BE2C (cell line): ENCODE measurements around the gene TEDDM1.

Experiments
- DNase-seq: peaks from one replicate; pipeline ENCODE4 v3.0.0-alpha.2; 2020
- H3K27me3 ChIP-seq: fragments of 250-450 bp; sonication (Bioruptor Pico); 2 replicates; pipeline ENCODE4 v1.5.1; 2020; ENCODE audit warnings: mild to moderate bottlenecking
- H3K36me3 ChIP-seq: fragments of 250-450 bp; sonication (Bioruptor Pico); 2 replicates; pipeline ENCODE4 v1.5.1; 2020; ENCODE audit warnings: mild to moderate bottlenecking
- H3K4me1 ChIP-seq: fragments of 250-450 bp; sonication (Bioruptor Pico); 2 replicates; pipeline ENCODE4 v1.5.1; 2020
- H3K4me3 ChIP-seq: 2 replicates; pipeline ENCODE4 v1.5.1; 2011; ENCODE audit warnings: low read depth, low read length
- H3K9me3 ChIP-seq: fragments of 250-450 bp; sonication (Bioruptor Pico); 2 replicates; pipeline ENCODE4 v1.5.1; 2020
- TF ChIP-seq, protein P1 (sequence below): IDR thresholded peaks from 2 replicates; pipeline ENCODE4 v1.5.1; 2012; ENCODE audit warnings: mild to moderate bottlenecking, low read depth, low read length

TEDDM1 gene

DNA sequence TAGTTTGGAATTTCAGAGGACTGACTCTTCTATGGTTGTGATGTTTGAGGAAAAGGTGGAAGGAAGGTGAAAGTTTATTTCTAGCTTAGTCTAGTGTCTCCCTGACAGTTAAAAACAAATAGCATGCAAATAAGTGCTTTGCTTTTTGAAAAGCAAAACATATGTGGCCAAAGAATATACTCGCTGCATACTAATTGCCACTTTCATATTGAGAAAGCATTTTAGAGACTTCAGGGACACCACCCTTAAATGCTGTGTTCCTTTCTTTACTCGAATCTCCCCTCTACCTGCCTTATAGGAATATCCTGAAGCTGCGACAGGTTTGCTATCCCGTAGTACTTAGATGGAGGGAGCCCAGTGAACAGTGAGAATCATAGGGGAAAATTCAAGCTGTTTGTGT lies 32.1 kb downstream of the TEDDM1 start:
- Histone ChIP-seq H3K27me3 (peaks cover 4% of the 10 kb centered on the region), H3K9me3 (no peaks in the 10 kb centered on the region), H3K36me3 (no peaks in the 10 kb centered on the region), H3K4me3 (no peak overlapping the region), H3K4me1 (no peaks in the 10 kb centered on the region)
- TF ChIP-seq, protein P1, sequence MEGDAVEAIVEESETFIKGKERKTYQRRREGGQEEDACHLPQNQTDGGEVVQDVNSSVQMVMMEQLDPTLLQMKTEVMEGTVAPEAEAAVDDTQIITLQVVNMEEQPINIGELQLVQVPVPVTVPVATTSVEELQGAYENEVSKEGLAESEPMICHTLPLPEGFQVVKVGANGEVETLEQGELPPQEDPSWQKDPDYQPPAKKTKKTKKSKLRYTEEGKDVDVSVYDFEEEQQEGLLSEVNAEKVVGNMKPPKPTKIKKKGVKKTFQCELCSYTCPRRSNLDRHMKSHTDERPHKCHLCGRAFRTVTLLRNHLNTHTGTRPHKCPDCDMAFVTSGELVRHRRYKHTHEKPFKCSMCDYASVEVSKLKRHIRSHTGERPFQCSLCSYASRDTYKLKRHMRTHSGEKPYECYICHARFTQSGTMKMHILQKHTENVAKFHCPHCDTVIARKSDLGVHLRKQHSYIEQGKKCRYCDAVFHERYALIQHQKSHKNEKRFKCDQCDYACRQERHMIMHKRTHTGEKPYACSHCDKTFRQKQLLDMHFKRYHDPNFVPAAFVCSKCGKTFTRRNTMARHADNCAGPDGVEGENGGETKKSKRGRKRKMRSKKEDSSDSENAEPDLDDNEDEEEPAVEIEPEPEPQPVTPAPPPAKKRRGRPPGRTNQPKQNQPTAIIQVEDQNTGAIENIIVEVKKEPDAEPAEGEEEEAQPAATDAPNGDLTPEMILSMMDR, result no peak
- DNase-seq, result no peak

- no peaks in the 10 kb centered on the region for H3K9me3 ChIP-seq
- no peak for DNase-seq
- TF ChIP-seq, protein P1, result no peak
- H3K4me3 ChIP-seq, result no peak overlapping the region
- no peaks in the 10 kb centered on the region for H3K36me3 ChIP-seq
- H3K27me3 ChIP-seq, result peaks cover 4% of the 10 kb centered on the region
- H3K4me1 ChIP-seq, result no peaks in the 10 kb centered on the region
These were observed 32.5 kb downstream of the TEDDM1 start for GRCh38 chr1:182367926-182368325.

GRCh38 chr1:182366596-182366995 lies 33.9 kb downstream of the TEDDM1 start:
- Histone ChIP-seq H3K9me3 (no peaks in the 10 kb centered on the region), H3K4me3 (no peak overlapping the region), H3K27me3 (peaks cover 4% of the 10 kb centered on the region; the same call in 1 of the 2 replicates), H3K4me1 (no peaks in the 10 kb centered on the region), H3K36me3 (no peaks in the 10 kb centered on the region)
- TF ChIP-seq, protein P1, result no peak
- DNase-seq, result no peak

DNA sequence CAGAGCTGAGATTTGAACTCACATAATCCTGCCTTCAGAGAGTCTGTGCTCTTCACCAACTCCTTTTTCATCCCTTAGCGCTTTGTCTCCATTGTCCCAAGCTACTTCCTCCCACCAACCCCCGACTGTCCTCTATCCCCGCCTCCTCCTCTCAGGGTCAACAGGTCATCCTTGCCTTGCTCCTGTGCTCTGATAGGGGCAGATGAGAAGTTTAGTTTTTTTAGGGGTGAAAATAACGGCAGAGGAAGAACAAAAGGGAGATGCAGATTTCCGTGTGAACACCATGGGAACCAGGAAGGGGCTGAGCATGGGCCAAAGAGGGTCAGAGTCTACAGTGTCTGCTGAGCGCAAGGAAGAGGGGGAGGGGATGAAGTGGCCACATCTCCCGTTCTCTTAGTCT lies 40.8 kb downstream of the TEDDM1 start:
- no peaks in the 10 kb centered on the region for H3K4me1 ChIP-seq
- H3K9me3 ChIP-seq, result no peaks in the 10 kb centered on the region
- H3K27me3 ChIP-seq, result peaks cover 3% of the 10 kb centered on the region; the same call in 1 of the 2 replicates
- H3K4me3 ChIP-seq, result no peak overlapping the region
- DNase-seq, result no peak
- H3K36me3 ChIP-seq, result no peaks in the 10 kb centered on the region
- TF ChIP-seq, protein P1, result no peak

- TF ChIP-seq, protein P1, result no peak
- H3K27me3 ChIP-seq, result peaks cover 3% of the 10 kb centered on the region; the same call in 1 of the 2 replicates
- H3K9me3 ChIP-seq, result no peaks in the 10 kb centered on the region
- no peaks in the 10 kb centered on the region for H3K36me3 ChIP-seq
- no peak for DNase-seq
- no peaks in the 10 kb centered on the region for H3K4me1 ChIP-seq
- H3K4me3 ChIP-seq, result no peak overlapping the region
These were observed 42.6 kb downstream of the TEDDM1 start for GRCh38 chr1:182357913-182358312.

- Histone ChIP-seq H3K36me3 (no peaks in the 10 kb centered on the region), H3K4me1 (no peaks in the 10 kb centered on the region), H3K27me3 (peaks cover 3% of the 10 kb centered on the region; the same call in 1 of the 2 replicates), H3K9me3 (no peaks in the 10 kb centered on the region), H3K4me3 (no peak overlapping the region)
- no peak for DNase-seq
- TF ChIP-seq, protein P1, result no peak
These were observed 43.3 kb downstream of the TEDDM1 start for GRCh38 chr1:182357171-182357570.
